GM19025 (cell line): ENCODE measurements around the gene CACNA2D3.

Experiments used
- ATAC-seq: cut with Tn5 transposase; IDR thresholded peaks from one replicate; pipeline ENCODE4 v1.9.1; 2021; ENCODE audit warnings: mild to moderate bottlenecking, low read depth, moderate library complexity; ENCODE audit not compliant: unreplicated experiment

Gene CACNA2D3

GRCh38 chr3:54818942-54819341 lies 696.6 kb downstream of the CACNA2D3 start:
- no peak for ATAC-seq

DNA sequence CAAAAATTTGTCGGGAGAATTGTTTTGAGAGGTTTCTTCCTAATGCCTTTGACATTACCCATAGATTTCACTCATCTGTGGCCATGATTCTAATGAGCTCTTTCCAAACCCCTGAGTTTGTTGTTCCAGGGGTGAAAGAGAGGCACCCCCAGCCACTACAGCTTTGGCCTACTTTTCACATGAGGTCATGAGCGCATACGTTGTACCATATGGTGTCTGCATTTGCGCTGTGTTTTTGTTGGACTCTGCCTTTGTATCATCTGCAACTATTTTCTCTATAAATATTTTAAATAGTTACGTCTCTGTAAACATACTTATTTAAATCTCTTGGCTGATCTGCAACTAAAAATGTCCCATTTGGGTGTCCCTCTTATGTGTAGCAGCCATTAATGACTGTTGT lies 697.6 kb downstream of the CACNA2D3 start:
- ATAC-seq: no peak

DNA sequence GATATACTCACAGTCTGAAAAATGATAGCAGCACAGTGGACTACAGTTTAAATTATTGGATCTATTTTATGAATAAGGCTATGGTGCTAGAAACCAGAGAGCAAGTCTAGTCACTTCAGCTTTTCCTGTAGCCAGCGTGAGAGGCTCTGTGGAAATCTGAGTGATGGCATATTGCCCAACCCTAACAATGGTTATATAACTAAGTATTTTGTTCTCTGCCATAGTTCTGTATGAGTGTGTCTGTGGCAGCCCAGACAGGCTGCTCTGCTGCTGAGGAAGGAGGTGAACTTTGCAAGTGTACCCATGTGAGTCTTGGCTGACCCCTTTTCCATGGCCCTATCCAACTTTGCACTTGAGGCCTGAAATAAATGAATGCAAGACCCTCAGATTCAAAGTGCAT lies 699.9 kb downstream of the CACNA2D3 start:
- no peak for ATAC-seq

DNA sequence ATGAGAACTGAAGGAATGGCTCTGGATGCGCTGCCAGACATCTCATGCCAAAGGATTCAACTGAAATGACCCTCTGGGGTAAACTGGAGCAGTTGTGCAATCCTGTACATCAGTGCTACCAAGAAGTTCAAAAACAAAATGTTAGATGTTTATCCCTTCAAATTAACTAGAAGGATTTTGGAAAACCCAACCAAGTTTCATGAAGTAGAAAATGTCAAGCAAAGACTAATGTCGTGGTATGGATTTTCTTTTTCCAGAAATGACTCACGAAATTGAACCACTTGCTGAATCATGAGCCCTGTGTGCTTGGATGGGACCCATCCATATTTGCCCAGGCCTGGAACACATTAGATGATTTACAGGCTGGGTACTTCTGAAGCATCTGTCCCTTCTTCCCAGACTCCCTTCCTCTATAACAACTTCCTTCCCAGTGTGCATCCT lies 703.9 kb downstream of the CACNA2D3 start:
- no peak for ATAC-seq

DNA sequence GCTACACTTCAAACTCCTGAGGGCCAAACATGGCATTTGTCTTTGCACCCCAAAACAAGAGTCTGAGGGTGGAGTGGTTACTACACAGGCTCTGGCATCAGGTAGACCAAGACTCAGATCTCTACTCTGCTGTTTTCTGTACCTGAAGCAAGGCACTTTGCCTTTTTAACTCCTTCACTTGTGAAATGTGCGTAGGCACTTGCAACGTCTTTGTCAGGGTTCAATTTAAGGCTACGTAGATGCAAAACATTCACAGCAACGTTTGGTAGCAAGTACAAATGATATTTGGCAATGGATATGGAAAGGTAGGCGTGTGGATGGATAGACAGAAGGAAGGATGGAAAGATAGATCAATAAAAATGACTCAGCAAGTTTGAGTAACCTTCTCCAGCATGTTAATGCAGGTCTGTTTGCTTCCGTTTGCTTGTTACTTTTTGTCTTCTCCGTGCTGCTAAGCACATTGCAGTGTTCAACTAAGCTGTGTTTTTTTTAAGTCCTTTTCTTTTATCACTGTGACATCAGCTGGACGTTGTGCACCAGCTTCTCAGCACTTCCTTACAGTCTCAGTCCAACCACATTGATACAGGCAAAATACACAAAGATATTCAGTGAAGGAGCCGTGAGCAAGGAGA lies 704.8 kb downstream of the CACNA2D3 start:
- ATAC-seq: no peak

DNA sequence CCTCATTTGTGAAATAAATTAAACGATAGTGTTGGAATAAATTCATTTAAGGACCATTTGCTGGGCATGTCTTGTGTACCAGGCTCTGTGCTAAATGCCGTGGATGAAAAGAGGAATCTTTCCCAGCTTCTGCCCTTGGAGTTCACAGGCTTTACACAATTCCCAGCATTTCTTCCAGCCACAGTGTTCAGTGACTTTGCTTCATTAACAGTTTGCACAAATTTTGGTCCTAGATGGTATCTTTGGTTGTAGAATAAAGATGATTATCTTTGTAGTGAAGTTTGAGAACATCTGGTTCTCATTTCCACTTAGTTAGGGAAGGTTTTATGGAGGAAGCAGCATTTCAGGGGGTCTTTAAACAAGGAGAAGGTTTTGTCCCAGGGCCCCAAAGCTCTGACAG lies 705.4 kb downstream of the CACNA2D3 start:
- ATAC-seq: no peak

DNA sequence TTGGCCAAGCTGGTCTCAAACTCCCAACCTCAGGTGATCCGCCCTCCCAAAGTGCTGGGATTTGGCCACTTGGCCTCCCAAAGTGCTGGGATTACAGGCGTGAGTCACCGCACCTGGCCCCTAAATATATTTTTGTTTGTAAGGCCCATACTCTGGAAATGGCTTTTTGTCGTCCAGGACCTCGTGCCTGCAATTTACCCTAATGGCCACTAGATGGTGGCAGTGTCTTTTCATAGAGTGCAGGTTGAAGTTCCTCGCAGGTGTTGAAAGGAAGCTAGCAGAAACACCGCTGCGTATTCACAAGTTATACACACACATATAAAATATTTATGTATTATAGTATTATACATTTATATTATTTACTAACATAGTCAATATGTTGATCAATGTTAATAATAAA lies 708.3 kb downstream of the CACNA2D3 start:
- ATAC-seq: no peak

DNA sequence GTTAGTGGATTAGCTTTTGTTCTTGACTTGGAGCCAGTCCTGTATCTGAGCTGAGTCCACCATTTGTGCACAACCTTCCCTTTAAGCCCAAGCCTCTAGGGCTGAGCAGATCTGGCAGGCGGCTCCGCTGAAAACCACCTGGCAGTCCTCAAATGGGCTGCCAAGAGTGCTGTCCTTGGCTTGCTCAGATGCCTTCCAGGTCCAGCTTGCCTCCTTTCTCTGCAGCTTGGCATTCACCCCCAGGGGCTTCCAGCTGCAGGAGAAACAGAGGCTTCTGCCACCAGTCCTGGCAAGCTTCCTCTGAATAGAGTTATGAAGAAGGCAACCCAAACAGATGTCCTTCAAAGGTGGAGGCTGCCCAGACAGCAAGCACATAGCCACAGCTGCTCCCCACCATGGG lies 708.8 kb downstream of the CACNA2D3 start:
- no peak for ATAC-seq

- no peak for ATAC-seq
Observed at GRCh38 chr3:54832876-54833275, 710.5 kb downstream of the CACNA2D3 start.

- no peak for ATAC-seq
Observed at GRCh38 chr3:54835701-54836100, 713.3 kb downstream of the CACNA2D3 start.

- ATAC-seq: no peak
Observed at GRCh38 chr3:54836871-54837270, 714.5 kb downstream of the CACNA2D3 start.

GRCh38 chr3:54837964-54838363 lies 715.6 kb downstream of the CACNA2D3 start:
- ATAC-seq: no peak

GRCh38 chr3:54841471-54841870 lies 719.1 kb downstream of the CACNA2D3 start:
- no peak for ATAC-seq

DNA sequence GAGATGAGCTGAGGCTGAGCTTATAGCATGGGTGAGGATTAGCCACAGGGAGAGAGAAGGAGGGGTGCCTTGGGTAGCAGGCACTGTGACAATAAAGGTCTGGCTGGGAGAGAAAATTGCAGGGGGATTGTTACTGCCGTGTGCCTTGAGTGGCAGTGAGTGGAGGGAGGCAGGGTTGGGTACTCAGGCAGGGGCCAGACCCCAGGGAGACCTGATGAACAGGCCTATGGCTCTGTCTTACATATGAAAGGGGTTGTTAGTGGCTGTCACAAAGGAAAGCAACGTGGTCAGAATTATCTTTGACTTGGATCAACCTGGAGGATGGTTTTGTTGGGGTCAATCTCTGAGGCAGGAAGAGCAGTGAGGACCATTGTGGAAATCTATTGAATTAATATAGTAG lies 721.0 kb downstream of the CACNA2D3 start:
- ATAC-seq: no peak

- ATAC-seq: no peak
Observed at GRCh38 chr3:54844211-54844610, 721.9 kb downstream of the CACNA2D3 start.

- ATAC-seq: no peak
Observed at GRCh38 chr3:54845011-54845410, 722.7 kb downstream of the CACNA2D3 start.

DNA sequence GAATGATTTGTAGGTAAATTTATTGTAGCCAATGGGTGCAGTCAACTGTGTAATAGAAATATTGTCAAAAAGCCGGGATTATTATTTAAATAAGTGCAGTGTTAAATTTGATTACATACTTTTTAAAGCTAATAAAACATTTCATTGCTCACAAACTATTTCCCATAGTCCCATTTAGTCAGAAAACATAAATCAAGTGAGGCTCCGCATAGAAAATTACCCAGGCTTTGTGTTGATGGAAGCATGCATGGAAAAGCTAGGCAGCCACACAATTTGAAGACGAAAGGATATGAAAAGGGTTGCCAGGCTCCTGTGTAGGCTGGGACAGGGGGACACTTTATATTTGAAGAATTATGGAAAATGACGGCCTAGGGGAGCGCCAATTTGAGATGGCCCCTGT lies 723.2 kb downstream of the CACNA2D3 start:
- no peak for ATAC-seq

- ATAC-seq: no peak
Observed at GRCh38 chr3:54846119-54846518, 723.8 kb downstream of the CACNA2D3 start.

DNA sequence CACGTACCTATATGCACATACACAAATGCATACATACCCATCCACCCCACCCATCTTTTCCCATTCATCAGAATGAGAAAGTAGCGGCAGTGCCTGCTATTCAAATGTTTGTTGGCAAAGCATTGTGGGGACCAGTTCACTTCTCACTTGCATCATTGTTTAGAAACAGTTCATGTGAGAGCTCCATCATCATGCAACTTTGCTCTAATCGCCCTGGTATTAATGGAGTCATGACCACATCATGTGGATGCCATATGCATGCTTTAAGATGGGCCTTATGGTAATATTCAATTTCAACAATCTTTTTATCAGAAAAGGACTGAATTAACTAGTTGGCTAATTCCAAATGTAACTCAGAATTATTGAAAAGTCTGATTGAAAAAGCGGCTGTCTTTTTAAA lies 725.0 kb downstream of the CACNA2D3 start:
- ATAC-seq: no peak

- ATAC-seq: no peak
Observed at GRCh38 chr3:54849360-54849759, 727.0 kb downstream of the CACNA2D3 start.

- no peak for ATAC-seq
Observed at GRCh38 chr3:54850484-54851018, 728.2 kb downstream of the CACNA2D3 start.

- no peak for ATAC-seq
Observed at GRCh38 chr3:54853573-54854404, 731.4 kb downstream of the CACNA2D3 start.
